ENCODE measurements around the gene TRA2A. TPM values are rescaled to one million over a fixed set of nuclear protein-coding genes. Genes with fewer than 3 reads are reported as not detected.
A peak's percentile ranks its signal among the peaks of the same experiment; 100 is the strongest.
"Not testable (repeated sequence)": the region's sequence is repeated elsewhere in the genome, so short reads cannot be mapped to it uniquely, and the experiment has no call there.

The TRA2A gene
- total and polyA plus RNA-seq, 2 donors = 35.7 to 160 TPM

DNA sequence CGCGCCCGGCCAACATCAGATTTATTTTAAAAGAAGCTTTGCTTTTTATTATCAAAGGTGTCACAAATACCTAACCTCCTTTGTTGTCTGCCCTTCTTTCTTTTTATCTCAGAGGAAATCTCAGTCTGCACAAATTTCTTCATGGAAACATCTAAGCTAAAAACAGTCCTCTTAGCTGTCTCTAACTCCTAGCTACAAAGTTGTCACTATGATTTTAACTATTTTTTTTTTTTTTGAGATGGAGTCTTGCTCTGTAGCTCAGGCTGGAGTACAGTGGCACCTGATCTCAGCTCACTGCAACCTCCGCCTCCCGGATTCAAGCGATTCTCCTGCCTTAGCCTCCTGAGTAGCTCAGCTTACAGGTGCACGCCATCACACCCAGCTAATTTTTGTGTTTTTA lies 7.3 kb downstream of the TRA2A start:
- H3K4me3 ChIP-seq (ENCODE audit: low read length in 2 of 2) = no peak overlapping the region
- H3K27me3 ChIP-seq (ENCODE audit: control insufficient read depth in 2 of 2, insufficient read depth in 1 of 2, low read length in 1 of 2) = no peaks in the 10 kb centered on the region
- WGBS = 84% methylated on average over 7 of the region's 7 CpGs
- DNase-seq (ENCODE audit: low read depth in 6 of 9, low spot score in 9 of 9) = peak in 1 of 9 donors; percentile 28
- H3K9me3 ChIP-seq (ENCODE audit: control insufficient read depth in 2 of 2, insufficient read depth in 1 of 2, low read length in 1 of 2) = no peaks in the 10 kb centered on the region
- H3K27ac ChIP-seq (ENCODE audit: low read depth in 1 of 2, low read length in 1 of 2) = no peak overlapping the region
- peaks cover 5 to 22% of the 10 kb centered on the region in 2 donors for H3K4me1 ChIP-seq (ENCODE audit: control insufficient read depth in 2 of 2, insufficient read depth in 2 of 2, low read length in 2 of 2)
- H3K36me3 ChIP-seq (ENCODE audit: control insufficient read depth in 2 of 2, insufficient read depth in 2 of 2, low read length in 1 of 2) = peaks cover 16 to 37% of the 10 kb centered on the region in 2 donors

DNA sequence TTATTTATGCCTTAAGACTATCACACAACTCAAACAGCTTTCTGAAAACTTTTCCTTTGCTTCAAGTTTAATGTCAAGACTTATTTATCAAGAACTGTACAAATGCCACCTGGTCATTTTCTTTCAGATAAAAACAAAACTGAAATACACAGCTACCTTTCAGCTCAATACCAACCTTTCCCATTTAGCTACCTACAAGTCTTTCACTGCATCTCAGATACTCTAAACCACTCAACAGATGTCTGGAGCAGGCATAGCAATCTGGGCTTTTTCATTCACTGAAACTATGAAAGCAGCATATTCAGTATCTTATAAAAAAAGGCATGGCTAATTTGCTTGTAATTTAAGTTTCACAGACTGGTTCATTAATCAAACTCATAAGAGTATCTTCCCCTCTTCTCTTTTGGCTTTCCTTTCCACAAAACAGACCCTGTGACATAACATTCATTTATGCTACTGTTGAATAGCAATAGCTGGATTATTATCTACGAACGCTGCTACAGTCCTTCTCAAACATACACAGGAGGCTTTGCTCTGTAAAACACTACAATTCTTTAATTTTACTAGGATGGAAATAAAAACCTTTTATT lies 8.2 kb downstream of the TRA2A start:
- H3K4me3 ChIP-seq (ENCODE audit: low read length in 2 of 2) = no peak overlapping the region
- no peak for DNase-seq (ENCODE audit: low read depth in 6 of 9, low spot score in 9 of 9)

DNA sequence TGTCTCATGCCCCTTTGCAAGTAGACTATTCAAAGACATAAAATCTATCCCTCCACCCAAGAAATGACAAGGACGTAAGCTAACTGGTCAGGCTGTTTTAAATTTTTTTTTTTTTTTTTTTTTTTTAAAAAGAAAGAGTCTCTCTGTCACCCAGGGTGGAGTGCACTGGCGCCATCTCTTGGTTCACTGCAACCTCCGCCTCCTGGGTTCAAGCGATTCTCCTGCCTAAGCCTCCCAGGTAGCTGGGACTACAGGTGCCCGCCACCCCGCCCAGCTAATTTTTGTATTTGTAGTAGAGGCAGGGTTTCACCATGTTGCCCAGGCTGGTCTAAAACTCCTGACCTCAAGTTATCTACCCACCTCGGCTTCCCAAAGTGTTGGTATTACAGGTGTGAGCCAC lies 11.2 kb downstream of the TRA2A start:
- Histone ChIP-seq H3K9me3 (ENCODE audit: control insufficient read depth in 2 of 2, insufficient read depth in 1 of 2, low read length in 1 of 2) (no peaks in the 10 kb centered on the region), H3K4me1 (ENCODE audit: control insufficient read depth in 2 of 2, insufficient read depth in 2 of 2, low read length in 2 of 2) (peaks cover 0 to 6% of the 10 kb centered on the region in 2 donors), H3K27me3 (ENCODE audit: control insufficient read depth in 2 of 2, insufficient read depth in 1 of 2, low read length in 1 of 2) (no peaks in the 10 kb centered on the region), H3K36me3 (ENCODE audit: control insufficient read depth in 2 of 2, insufficient read depth in 2 of 2, low read length in 1 of 2) (peaks cover 43 to 66% of the 10 kb centered on the region in 2 donors), H3K4me3 (ENCODE audit: low read length in 2 of 2) (no peak overlapping the region), H3K27ac (ENCODE audit: low read depth in 1 of 2, low read length in 1 of 2) (no peak overlapping the region)
- over 99% methylated on average over 7 of the region's 7 CpGs for WGBS
- DNase-seq (ENCODE audit: low read depth in 6 of 9, low spot score in 9 of 9) = no peak

More for the DNA sequence above, 8.2 kb downstream of the TRA2A start:
- no peaks in the 10 kb centered on the region for H3K27me3 ChIP-seq (ENCODE audit: control insufficient read depth in 2 of 2, insufficient read depth in 1 of 2, low read length in 1 of 2)
- H3K27ac ChIP-seq (ENCODE audit: low read depth in 1 of 2, low read length in 1 of 2) = no peak overlapping the region
- H3K4me1 ChIP-seq (ENCODE audit: control insufficient read depth in 2 of 2, insufficient read depth in 2 of 2, low read length in 2 of 2) = peaks cover 0 to 14% of the 10 kb centered on the region in 2 donors
- 95% methylated on average over 2 of the region's 2 CpGs for WGBS
- H3K36me3 ChIP-seq (ENCODE audit: control insufficient read depth in 2 of 2, insufficient read depth in 2 of 2, low read length in 1 of 2) = peaks cover 22 to 38% of the 10 kb centered on the region in 2 donors
- H3K9me3 ChIP-seq (ENCODE audit: control insufficient read depth in 2 of 2, insufficient read depth in 1 of 2, low read length in 1 of 2) = no peaks in the 10 kb centered on the region

DNA sequence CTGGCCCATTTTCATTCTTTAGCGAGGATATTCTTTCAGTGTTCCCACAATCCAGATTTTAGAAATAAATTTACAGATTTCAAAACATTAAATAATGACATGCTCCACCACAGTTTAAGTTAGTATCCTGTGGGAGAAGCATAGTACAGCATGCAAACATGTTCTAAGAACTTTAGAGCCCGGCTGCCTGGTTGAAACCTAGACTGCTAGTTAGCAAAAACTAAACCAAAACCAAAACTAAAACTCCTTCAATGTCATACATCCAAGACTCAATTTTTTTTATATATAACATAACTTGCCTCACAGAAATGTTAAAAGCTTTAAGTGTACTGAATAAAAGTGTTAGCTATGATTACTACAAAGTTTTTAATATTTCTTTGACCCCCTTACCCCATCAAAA lies 17.0 kb downstream of the TRA2A start:
- WGBS = 94% methylated on average over 2 of the region's 2 CpGs
- no peaks in the 10 kb centered on the region for H3K9me3 ChIP-seq (ENCODE audit: control insufficient read depth in 2 of 2, insufficient read depth in 1 of 2, low read length in 1 of 2)
- no peak overlapping the region for H3K4me3 ChIP-seq (ENCODE audit: low read length in 2 of 2)
- H3K27me3 ChIP-seq (ENCODE audit: control insufficient read depth in 2 of 2, insufficient read depth in 1 of 2, low read length in 1 of 2) = no peaks in the 10 kb centered on the region
- no peaks in the 10 kb centered on the region for H3K4me1 ChIP-seq (ENCODE audit: control insufficient read depth in 2 of 2, insufficient read depth in 2 of 2, low read length in 2 of 2)
- no peak for DNase-seq (ENCODE audit: low read depth in 6 of 9, low spot score in 9 of 9)
- no peak overlapping the region for H3K27ac ChIP-seq (ENCODE audit: low read depth in 1 of 2, low read length in 1 of 2)
- peaks cover 52 to 91% of the 10 kb centered on the region in 2 donors for H3K36me3 ChIP-seq (ENCODE audit: control insufficient read depth in 2 of 2, insufficient read depth in 2 of 2, low read length in 1 of 2)

DNA sequence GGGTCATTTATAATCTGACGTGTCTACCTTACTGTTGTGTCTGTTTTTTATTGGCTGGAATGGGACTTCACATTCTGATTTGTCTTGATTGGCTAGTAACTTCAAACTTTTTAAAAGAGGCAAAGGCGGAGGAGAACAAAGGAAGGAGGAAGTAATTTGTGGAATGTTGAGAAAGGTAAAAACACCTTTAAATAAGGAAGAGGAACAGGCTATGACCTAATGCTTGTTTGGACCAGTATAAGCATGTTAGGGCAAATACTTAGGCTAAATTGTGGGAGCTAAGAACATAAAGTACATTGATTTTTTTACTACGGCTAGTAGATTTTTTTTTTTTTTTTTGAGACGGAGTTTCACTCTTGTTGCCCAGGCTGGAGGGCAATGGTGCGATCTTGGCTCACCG lies 18.0 kb downstream of the TRA2A start:
- H3K27ac ChIP-seq (ENCODE audit: low read depth in 1 of 2, low read length in 1 of 2); H3K4me3 ChIP-seq (ENCODE audit: low read length in 2 of 2); H3K4me1 ChIP-seq (ENCODE audit: control insufficient read depth in 2 of 2, insufficient read depth in 2 of 2, low read length in 2 of 2); H3K27me3 ChIP-seq (ENCODE audit: control insufficient read depth in 2 of 2, insufficient read depth in 1 of 2, low read length in 1 of 2); H3K9me3 ChIP-seq (ENCODE audit: control insufficient read depth in 2 of 2, insufficient read depth in 1 of 2, low read length in 1 of 2); DNase-seq (ENCODE audit: low read depth in 6 of 9, low spot score in 9 of 9): not testable (repeated sequence)
- H3K36me3 ChIP-seq (ENCODE audit: control insufficient read depth in 2 of 2, insufficient read depth in 2 of 2, low read length in 1 of 2) = peaks cover 55 to 91% of the 10 kb centered on the region in 2 donors
- WGBS = 95% methylated on average over 6 of the region's 6 CpGs

DNA sequence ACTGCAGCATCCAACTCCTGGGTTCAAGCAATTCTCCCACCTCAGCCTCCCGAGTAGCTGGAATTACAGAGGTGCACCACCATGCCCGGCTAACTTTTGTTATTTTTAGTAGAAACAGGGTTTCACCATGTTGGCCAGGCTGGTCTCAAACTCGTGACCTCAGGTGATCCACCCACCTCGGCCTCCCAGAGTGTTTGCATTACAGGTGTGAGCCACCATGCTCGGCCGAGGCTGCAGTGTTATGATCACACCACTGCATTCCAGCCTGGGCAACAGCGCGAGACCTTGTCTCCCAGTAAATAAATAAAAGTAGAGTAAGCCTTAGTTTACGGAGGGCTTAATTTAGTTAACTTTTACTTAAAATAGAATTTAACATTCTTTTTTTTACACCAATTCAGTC lies 37.8 kb downstream of the TRA2A start:
- Histone ChIP-seq H3K27me3 (ENCODE audit: control insufficient read depth in 2 of 2, insufficient read depth in 1 of 2, low read length in 1 of 2) (no peaks in the 10 kb centered on the region), H3K4me3 (ENCODE audit: low read length in 2 of 2) (no peak overlapping the region), H3K27ac (ENCODE audit: low read depth in 1 of 2, low read length in 1 of 2) (no peak overlapping the region), H3K9me3 (ENCODE audit: control insufficient read depth in 2 of 2, insufficient read depth in 1 of 2, low read length in 1 of 2) (no peaks in the 10 kb centered on the region), H3K36me3 (ENCODE audit: control insufficient read depth in 2 of 2, insufficient read depth in 2 of 2, low read length in 1 of 2) (peaks cover 4 to 8% of the 10 kb centered on the region in 2 donors), H3K4me1 (ENCODE audit: control insufficient read depth in 2 of 2, insufficient read depth in 2 of 2, low read length in 2 of 2) (peaks cover 2 to 13% of the 10 kb centered on the region in 2 donors)
- 97% methylated on average over 9 of the region's 9 CpGs for WGBS
- no peak for DNase-seq (ENCODE audit: low read depth in 6 of 9, low spot score in 9 of 9)

DNA sequence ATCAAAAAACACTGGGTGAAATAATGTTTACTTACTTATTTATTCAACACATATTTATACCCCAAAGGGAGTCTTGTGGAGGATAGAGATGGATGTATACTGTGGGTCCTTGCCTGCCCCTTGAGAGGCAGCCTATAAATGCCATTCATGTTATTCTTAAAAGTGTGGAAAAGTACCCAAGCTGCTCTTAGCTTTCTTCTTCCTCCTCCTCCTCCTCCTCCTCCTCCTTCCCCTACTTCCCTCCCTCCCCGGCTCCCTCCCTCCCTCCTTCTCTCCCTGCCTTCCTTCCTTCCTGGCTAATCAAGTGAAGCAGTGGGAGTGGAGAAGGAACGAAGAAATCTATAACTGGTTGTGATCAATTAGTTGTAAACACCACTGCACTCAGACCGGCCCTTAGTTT lies 40.3 kb downstream of the TRA2A start:
- WGBS = 61% methylated on average over 3 of the region's 3 CpGs
- no peaks in the 10 kb centered on the region for H3K36me3 ChIP-seq (ENCODE audit: control insufficient read depth in 2 of 2, insufficient read depth in 2 of 2, low read length in 1 of 2)
- DNase-seq (ENCODE audit: low read depth in 6 of 9, low spot score in 9 of 9) = no peak
- no peaks in the 10 kb centered on the region for H3K27me3 ChIP-seq (ENCODE audit: control insufficient read depth in 2 of 2, insufficient read depth in 1 of 2, low read length in 1 of 2)
- no peak overlapping the region for H3K27ac ChIP-seq (ENCODE audit: low read depth in 1 of 2, low read length in 1 of 2)
- peaks cover 2 to 13% of the 10 kb centered on the region in 2 donors for H3K4me1 ChIP-seq (ENCODE audit: control insufficient read depth in 2 of 2, insufficient read depth in 2 of 2, low read length in 2 of 2)
- H3K4me3 ChIP-seq (ENCODE audit: low read length in 2 of 2) = no peak overlapping the region
- no peaks in the 10 kb centered on the region for H3K9me3 ChIP-seq (ENCODE audit: control insufficient read depth in 2 of 2, insufficient read depth in 1 of 2, low read length in 1 of 2)

DNA sequence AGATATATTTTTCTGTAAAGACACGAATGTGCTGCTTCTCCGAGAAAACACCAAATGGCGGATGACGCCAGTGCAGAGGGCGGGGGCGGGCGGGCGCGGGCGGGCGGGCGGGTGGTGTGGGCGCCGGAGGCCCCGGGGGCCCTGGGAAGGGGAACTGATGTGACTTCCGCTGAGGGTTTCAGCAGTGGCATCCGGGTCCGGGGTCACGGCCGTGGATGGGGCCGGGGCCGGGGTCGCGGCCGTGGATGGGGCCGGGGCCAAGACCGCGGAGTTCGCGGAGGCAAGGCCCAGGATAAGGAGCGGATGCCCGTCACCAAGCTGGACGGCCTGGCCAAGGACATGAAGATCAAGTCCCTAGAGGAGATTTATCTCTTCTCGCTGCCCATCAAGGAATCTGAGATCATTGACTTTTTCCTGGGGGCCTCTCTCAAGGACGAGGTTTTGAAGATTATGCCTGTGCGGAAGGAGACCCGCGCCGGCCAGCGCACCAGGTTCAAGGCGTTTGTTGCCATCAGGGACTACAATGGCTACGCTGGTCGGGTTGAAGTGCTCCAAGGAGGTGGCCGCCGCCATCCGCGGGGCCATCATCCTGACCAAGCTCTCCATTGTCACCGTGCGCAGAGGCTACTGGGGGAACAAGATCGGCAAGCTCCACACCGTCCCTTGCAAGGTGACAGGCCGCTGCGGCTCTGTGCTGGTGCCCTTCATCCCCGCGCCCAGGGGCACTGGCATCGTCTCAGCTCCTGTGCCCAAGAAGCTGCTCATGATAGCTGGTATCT lies 41.2 kb downstream of the TRA2A start:
- 60% methylated on average over 56 of the region's 56 CpGs for WGBS
- Histone ChIP-seq H3K4me3 (ENCODE audit: low read length in 2 of 2) (peak overlapping the region; percentile 60 to 80), H3K4me1 (ENCODE audit: control insufficient read depth in 2 of 2, insufficient read depth in 2 of 2, low read length in 2 of 2) (peaks cover 2 to 13% of the 10 kb centered on the region in 2 donors), H3K27ac (ENCODE audit: low read depth in 1 of 2, low read length in 1 of 2) (peak overlapping the region in 1 of 2 donors; percentile 80), H3K36me3 (ENCODE audit: control insufficient read depth in 2 of 2, insufficient read depth in 2 of 2, low read length in 1 of 2) (no peaks in the 10 kb centered on the region), H3K9me3 (ENCODE audit: control insufficient read depth in 2 of 2, insufficient read depth in 1 of 2, low read length in 1 of 2) (no peaks in the 10 kb centered on the region), H3K27me3 (ENCODE audit: control insufficient read depth in 2 of 2, insufficient read depth in 1 of 2, low read length in 1 of 2) (no peaks in the 10 kb centered on the region)
- peak in 7 of 9 donors; percentile 32 to 81 (median 56) for DNase-seq (ENCODE audit: low read depth in 6 of 9, low spot score in 9 of 9)

DNA sequence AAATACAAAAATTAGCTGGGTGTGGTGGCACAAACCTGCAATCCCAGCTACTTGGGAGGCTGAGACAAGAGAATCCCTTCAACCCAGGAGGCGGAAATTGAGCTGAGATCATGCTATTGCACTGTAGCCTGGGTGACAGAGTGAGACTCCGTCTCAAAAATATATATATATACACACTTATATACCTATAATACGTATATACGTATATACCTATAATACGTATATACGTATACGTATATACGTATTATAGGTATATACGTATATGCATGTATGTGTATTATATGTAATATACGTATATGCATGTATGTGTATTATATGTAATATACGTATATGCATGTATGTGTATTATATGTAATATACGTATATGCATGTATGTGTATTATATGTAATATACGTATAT lies 43.1 kb downstream of the TRA2A start:
- over 99% methylated on average over 13 of the region's 13 CpGs for WGBS
- peaks cover 2 to 13% of the 10 kb centered on the region in 2 donors for H3K4me1 ChIP-seq (ENCODE audit: control insufficient read depth in 2 of 2, insufficient read depth in 2 of 2, low read length in 2 of 2)
- not testable (repeated sequence) for DNase-seq (ENCODE audit: low read depth in 6 of 9, low spot score in 9 of 9)

More for the DNA sequence above, 43.1 kb downstream of the TRA2A start:
- not testable (repeated sequence) for H3K36me3 ChIP-seq (ENCODE audit: control insufficient read depth in 2 of 2, insufficient read depth in 2 of 2, low read length in 1 of 2); H3K27me3 ChIP-seq (ENCODE audit: control insufficient read depth in 2 of 2, insufficient read depth in 1 of 2, low read length in 1 of 2); H3K27ac ChIP-seq (ENCODE audit: low read depth in 1 of 2, low read length in 1 of 2); H3K4me3 ChIP-seq (ENCODE audit: low read length in 2 of 2); H3K9me3 ChIP-seq (ENCODE audit: control insufficient read depth in 2 of 2, insufficient read depth in 1 of 2, low read length in 1 of 2)
